SK-N-DZ (cell line): Measurements from ENCODE around the gene HUS1.
"Not testable (repeated sequence)": the region's sequence is repeated elsewhere in the genome, so short reads cannot be mapped to it uniquely, and the experiment has no call there.

ENCODE experiments used
- DNase-seq: peaks from one replicate; pipeline ENCODE4 v3.0.0-alpha.2; 2015; ENCODE audit warnings: low spot score

HUS1 gene

GRCh38 chr7:47924266-47924665 lies 55.1 kb downstream of the HUS1 start:
- DNase-seq, result no peak

- not testable (repeated sequence) for DNase-seq
Measured at GRCh38 chr7:47923081-47923875, 56.1 kb downstream of the HUS1 start.

GRCh38 chr7:47916514-47916913 lies 62.9 kb downstream of the HUS1 start:
- DNase-seq, result not testable (repeated sequence)

- no peak for DNase-seq
Measured at GRCh38 chr7:47915616-47915976, 63.8 kb downstream of the HUS1 start.

GRCh38 chr7:47914717-47915615 lies 64.4 kb downstream of the HUS1 start:
- no peak for DNase-seq
